SK-N-SH (cell line): ENCODE measurements around the gene TSPAN14. TPM values are rescaled to one million over a fixed set of nuclear protein-coding genes. Genes with fewer than 3 reads are reported as not detected.

Experiments
- CTCF ChIA-PET: fragments of 300-600, 350-600 bp; formaldehyde crosslinking; extraction: SDS; loops from one replicate; lab custom pipeline; 2021; lab: Yijun Ruan, JAX
- POLR2A ChIA-PET: fragments of 350-600 bp; sonication (Branson Sonifier 250); formaldehyde crosslinking; extraction: SDS; loops from one replicate; lab custom pipeline; 2020; ENCODE audit warnings: antibody characterized with exemption, inconsistent platforms; lab: Yijun Ruan, JAX
- DNase-seq: peaks from one replicate; pipeline ENCODE4 v3.0.0; 2012
- H2AFZ ChIP-seq: fragments of 200-600 bp; sonication (generic); 2 replicates; pipeline ENCODE4 v1.8.1; 2016; ENCODE audit warnings: antibody characterized with exemption, mild to moderate bottlenecking, low read depth
- H3F3A ChIP-seq: fragments of 200-600 bp; sonication (generic); replicated peaks from 2 replicates; pipeline ENCODE3; 2016; ENCODE audit warnings: antibody characterized with exemption, mild to moderate bottlenecking; ENCODE audit not compliant: insufficient read depth
- H3K27ac ChIP-seq, 2 experiments: fragments of 200-500 bp in 1 of 2; fragments of 200-600 bp in 1 of 2; sonication (Bioruptor generic) in 1 of 2; sonication (generic), shearing (Covaris generic) in 1 of 2; 2 replicates each; pipeline versions ENCODE4 v1.5.1 to v1.6.1; 2014 to 2016; ENCODE audit warnings: low read depth in 2 of 2, inconsistent platforms in 1 of 2, low read length in 1 of 2, mild to moderate bottlenecking in 1 of 2, mixed read lengths in 1 of 2
- H3K27me3 ChIP-seq: fragments of 200-600 bp; sonication (generic), shearing (Covaris generic); 2 replicates; pipeline ENCODE4 v1.6.1; 2016; ENCODE audit warnings: mixed run types; ENCODE audit not compliant: insufficient read depth
- H3K36me3 ChIP-seq, 2 experiments: fragments of 200-500 bp in 1 of 2; fragments of 200-600 bp in 1 of 2; sonication (Bioruptor generic) in 1 of 2; sonication (generic) in 1 of 2; replicated peaks in 1 of 2; 2 replicates each; pipeline versions ENCODE3 to v1.5.1; 2014 to 2016; ENCODE audit warnings: low read length in 1 of 2, mild to moderate bottlenecking in 1 of 2; ENCODE audit not compliant: insufficient read depth in 2 of 2, control insufficient read depth in 1 of 2
- H3K4me1 ChIP-seq, 2 experiments: fragments of 200-500 bp in 1 of 2; fragments of 200-600 bp in 1 of 2; sonication (Bioruptor generic) in 1 of 2; sonication (generic), shearing (Covaris generic) in 1 of 2; 2 replicates each; pipeline versions ENCODE4 v1.5.1 to v1.6.1; 2014 to 2016; ENCODE audit warnings: low read depth in 1 of 2, low read length in 1 of 2, mixed run types in 1 of 2; ENCODE audit not compliant: insufficient read depth in 2 of 2, control insufficient read depth in 1 of 2
- H3K4me2 ChIP-seq: fragments of 200-600 bp; sonication (generic), shearing (Covaris generic); 2 replicates; pipeline ENCODE4 v1.6.1; 2017; ENCODE audit warnings: mixed run types
- H3K4me3 ChIP-seq, 2 experiments: fragments of 200-500 bp in 1 of 2; fragments of 200-600 bp in 1 of 2; sonication (Bioruptor generic) in 1 of 2; sonication (generic), shearing (Covaris generic) in 1 of 2; 2 replicates each; pipeline versions ENCODE4 v1.5.1 to v1.8.1; 2014 to 2016; ENCODE audit warnings: low read depth in 2 of 2, inconsistent platforms in 1 of 2, low read length in 1 of 2, mild to moderate bottlenecking in 1 of 2, mixed read lengths in 1 of 2, moderate library complexity in 1 of 2
- H3K79me2 ChIP-seq: fragments of 200-600 bp; sonication (generic); 2 replicates; pipeline ENCODE4 v1.8.1; 2017; ENCODE audit warnings: mild to moderate bottlenecking; ENCODE audit not compliant: insufficient read depth
- H3K9ac ChIP-seq: fragments of 200-600 bp; sonication (generic); 2 replicates; pipeline ENCODE4 v1.6.1; 2017; ENCODE audit warnings: mixed run types
- H3K9me2 ChIP-seq: fragments of 200-600 bp; sonication (generic); 2 replicates; pipeline ENCODE4 v1.6.1; 2017; ENCODE audit warnings: mixed run types
- H3K9me3 ChIP-seq: fragments of 200-600 bp; sonication (generic); 2 replicates; pipeline ENCODE4 v1.6.1; 2017; ENCODE audit warnings: mixed run types, mild to moderate bottlenecking, moderate library complexity
- H4K20me1 ChIP-seq: fragments of 200-600 bp; sonication (generic); 2 replicates; pipeline ENCODE4 v1.6.1; 2017; ENCODE audit warnings: mild to moderate bottlenecking, mixed run types; ENCODE audit not compliant: insufficient read depth
- CHD2 ChIP-seq: fragments of 150-350 bp; IDR thresholded peaks from 2 replicates; pipeline ENCODE4 v1.6.1; 2018; ENCODE audit warnings: low read length; ENCODE audit not compliant: partially characterized antibody
- CTCF ChIP-seq: fragments of 200-600 bp; sonication (generic); IDR thresholded peaks from 2 replicates; pipeline ENCODE4 v1.6.1; 2017; ENCODE audit warnings: antibody characterized with exemption, mild to moderate bottlenecking, moderate library complexity
- GABPA ChIP-seq: IDR thresholded peaks from 2 replicates; pipeline ENCODE4 v1.4.0; 2012; ENCODE audit warnings: low read depth, mild to moderate bottlenecking
- GATA2 ChIP-seq: sonication (generic); formaldehyde crosslinking; IDR thresholded peaks from 2 replicates; pipeline ENCODE4 v1.5.0; 2020; ENCODE audit warnings: mild to moderate bottlenecking, missing genetic modification reagents
- MEF2A ChIP-seq: IDR thresholded peaks from 2 replicates; pipeline ENCODE4 v1.4.0; 2012; ENCODE audit warnings: low read depth, borderline replicate concordance
- MXI1 ChIP-seq: IDR thresholded peaks from 2 replicates; pipeline ENCODE4 v1.6.1; 2012; ENCODE audit warnings: mild to moderate bottlenecking, low read depth, low read length, improper control_type of control experiment
- NFIC ChIP-seq: IDR thresholded peaks from 2 replicates; pipeline ENCODE4 v1.4.0; 2012; ENCODE audit warnings: borderline replicate concordance
- RCOR1 ChIP-seq: fragments of 150-350 bp; IDR thresholded peaks from 2 replicates; pipeline ENCODE4 v1.6.1; 2017; ENCODE audit warnings: antibody characterized with exemption, low read length
- RFX5 ChIP-seq: IDR thresholded peaks from 2 replicates; pipeline ENCODE4 v1.6.1; 2012; ENCODE audit warnings: mild to moderate bottlenecking, improper control_type of control experiment, low read length
- SIN3A ChIP-seq: IDR thresholded peaks from 2 replicates; pipeline ENCODE4 v1.6.1; 2012; ENCODE audit warnings: low read depth, mild to moderate bottlenecking, low read length, moderate library complexity, borderline replicate concordance
- USF1 ChIP-seq: IDR thresholded peaks from 2 replicates; pipeline ENCODE4 v1.4.0; 2012; ENCODE audit warnings: low read depth, borderline replicate concordance
- WGBS: methylation state at CpG from one replicate; pipeline ENCODE4 v1.1.6; 2017; ENCODE audit warnings: low lambda C conversion rate; 5-methylcytosine and 5-hydroxymethylcytosine counted together
- polyA plus RNA-seq, 3 experiments: library from polyadenylated mRNA; depleted of rRNA; stranded (reverse); fragments of >200 nt; gene quantifications; 2 replicates each; pipeline ENCODE4 v1.2.3, GENCODE V29; 2012
- TF ChIP-seq, protein P1 (sequence below): fragments of 150-350 bp; IDR thresholded peaks from 2 replicates; pipeline ENCODE4 v1.6.1; 2017; ENCODE audit warnings: antibody characterized with exemption, low read length, low read depth, borderline replicate concordance
- TF ChIP-seq, protein P2 (sequence below): IDR thresholded peaks from 2 replicates; pipeline ENCODE4 v1.4.0; 2012; ENCODE audit warnings: low read depth, borderline replicate concordance

TSPAN14 gene
- polyA plus RNA-seq, 1 of the 3 experiments (the other 2 are of a cell fraction): 78.1 TPM

- 80% methylated on average over 12 of the region's 12 CpGs for WGBS
- POLR2A ChIA-PET: no interaction called here
- Histone ChIP-seq H3K4me3 (no peak overlapping the region), H4K20me1 (no peaks in the 10 kb centered on the region), H3K4me2 (no peak overlapping the region), H3K27me3 (no peaks in the 10 kb centered on the region; the same call in 1 of the 2 replicates), H3K79me2 (no peaks in the 10 kb centered on the region), H3K9ac (no peak overlapping the region), H3K27ac (no peak overlapping the region), H2AFZ (no peak overlapping the region), H3K4me1 (peaks cover 0 to 2% of the 10 kb centered on the region in 2 experiments; a peak in 1 of 4 replicates), H3K9me2 (no peaks in the 10 kb centered on the region), H3K36me3 (no peaks in the 10 kb centered on the region), H3K9me3 (no peaks in the 10 kb centered on the region), H3F3A (no peaks in the 10 kb centered on the region)
- no peak for DNase-seq
- CTCF ChIA-PET: no interaction called here
- no peak for TF ChIP-seq GATA2 (CRISPR knock-in tag)
- TF ChIP-seq MEF2A: no peak
Observed at GRCh38 chr10:80544316-80544953, 90.3 kb downstream of the TSPAN14 start.

GRCh38 chr10:80545258-80545881, 91.3 kb downstream of the TSPAN14 start:
- DNase-seq: no peak
- no peak overlapping the region for H2AFZ ChIP-seq
- no peaks in the 10 kb centered on the region for H3F3A ChIP-seq
- H3K4me3 ChIP-seq: no peak overlapping the region
- H3K36me3 ChIP-seq: no peaks in the 10 kb centered on the region
- H3K79me2 ChIP-seq: no peaks in the 10 kb centered on the region
- H3K4me2 ChIP-seq: no peak overlapping the region
- no peak overlapping the region for H3K27ac ChIP-seq
- no peaks in the 10 kb centered on the region; the same call in 1 of the 2 replicates for H3K27me3 ChIP-seq
- no peak for TF ChIP-seq RCOR1
- TF ChIP-seq USF1: no peak
- TF ChIP-seq NFIC: no peak
- TF ChIP-seq, protein P1, sequence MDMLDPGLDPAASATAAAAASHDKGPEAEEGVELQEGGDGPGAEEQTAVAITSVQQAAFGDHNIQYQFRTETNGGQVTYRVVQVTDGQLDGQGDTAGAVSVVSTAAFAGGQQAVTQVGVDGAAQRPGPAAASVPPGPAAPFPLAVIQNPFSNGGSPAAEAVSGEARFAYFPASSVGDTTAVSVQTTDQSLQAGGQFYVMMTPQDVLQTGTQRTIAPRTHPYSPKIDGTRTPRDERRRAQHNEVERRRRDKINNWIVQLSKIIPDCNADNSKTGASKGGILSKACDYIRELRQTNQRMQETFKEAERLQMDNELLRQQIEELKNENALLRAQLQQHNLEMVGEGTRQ: no peak
- TF ChIP-seq CHD2: no peak
- TF ChIP-seq, protein P2, sequence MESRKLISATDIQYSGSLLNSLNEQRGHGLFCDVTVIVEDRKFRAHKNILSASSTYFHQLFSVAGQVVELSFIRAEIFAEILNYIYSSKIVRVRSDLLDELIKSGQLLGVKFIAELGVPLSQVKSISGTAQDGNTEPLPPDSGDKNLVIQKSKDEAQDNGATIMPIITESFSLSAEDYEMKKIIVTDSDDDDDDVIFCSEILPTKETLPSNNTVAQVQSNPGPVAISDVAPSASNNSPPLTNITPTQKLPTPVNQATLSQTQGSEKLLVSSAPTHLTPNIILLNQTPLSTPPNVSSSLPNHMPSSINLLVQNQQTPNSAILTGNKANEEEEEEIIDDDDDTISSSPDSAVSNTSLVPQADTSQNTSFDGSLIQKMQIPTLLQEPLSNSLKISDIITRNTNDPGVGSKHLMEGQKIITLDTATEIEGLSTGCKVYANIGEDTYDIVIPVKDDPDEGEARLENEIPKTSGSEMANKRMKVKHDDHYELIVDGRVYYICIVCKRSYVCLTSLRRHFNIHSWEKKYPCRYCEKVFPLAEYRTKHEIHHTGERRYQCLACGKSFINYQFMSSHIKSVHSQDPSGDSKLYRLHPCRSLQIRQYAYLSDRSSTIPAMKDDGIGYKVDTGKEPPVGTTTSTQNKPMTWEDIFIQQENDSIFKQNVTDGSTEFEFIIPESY: no peak
- TF ChIP-seq MXI1: no peak
- TF ChIP-seq CTCF: no peak
- no peak for TF ChIP-seq GABPA
- TF ChIP-seq SIN3A: no peak
- no peak for TF ChIP-seq RFX5
- CTCF ChIA-PET: no interaction called here
- no peaks in the 10 kb centered on the region for H3K9me3 ChIP-seq
- H4K20me1 ChIP-seq: no peaks in the 10 kb centered on the region
- no peaks in the 10 kb centered on the region for H3K9me2 ChIP-seq
- 65% methylated on average over 7 of the region's 7 CpGs for whole genome bisulfite sequencing
- POLR2A ChIA-PET: no interaction called here
- no peak overlapping the region for H3K9ac ChIP-seq
- no peaks in the 10 kb centered on the region for H3K4me1 ChIP-seq
